ENCODE data around the gene ERVFRD-1. TPM values are rescaled to one million over a fixed set of nuclear protein-coding genes. Genes with fewer than 3 reads are reported as not detected.
A peak's percentile ranks its signal among the peaks of the same experiment; 100 is the strongest.

The ERVFRD-1 gene, protein sequence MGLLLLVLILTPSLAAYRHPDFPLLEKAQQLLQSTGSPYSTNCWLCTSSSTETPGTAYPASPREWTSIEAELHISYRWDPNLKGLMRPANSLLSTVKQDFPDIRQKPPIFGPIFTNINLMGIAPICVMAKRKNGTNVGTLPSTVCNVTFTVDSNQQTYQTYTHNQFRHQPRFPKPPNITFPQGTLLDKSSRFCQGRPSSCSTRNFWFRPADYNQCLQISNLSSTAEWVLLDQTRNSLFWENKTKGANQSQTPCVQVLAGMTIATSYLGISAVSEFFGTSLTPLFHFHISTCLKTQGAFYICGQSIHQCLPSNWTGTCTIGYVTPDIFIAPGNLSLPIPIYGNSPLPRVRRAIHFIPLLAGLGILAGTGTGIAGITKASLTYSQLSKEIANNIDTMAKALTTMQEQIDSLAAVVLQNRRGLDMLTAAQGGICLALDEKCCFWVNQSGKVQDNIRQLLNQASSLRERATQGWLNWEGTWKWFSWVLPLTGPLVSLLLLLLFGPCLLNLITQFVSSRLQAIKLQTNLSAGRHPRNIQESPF
- total RNA-seq = 0.04 TPM
- under 1 TPM; 0.04 to 0.39 (median 0.11) TPM for polyA plus RNA-seq (ENCODE audit: insufficient read depth in 1 of 8, insufficient read length in 8 of 8, low replicate concordance in 1 of 8)
- long read RNA-seq, donor 1 = 0 reads
- long read RNA-seq, donor 2 = 0 reads
- long read RNA-seq, donor 3, partial matches to known transcripts = 5 of 5 reads
- long read RNA-seq, donor 3, other reads (novel, unspliced or antisense) = 0 of 5 reads
- long read RNA-seq, donor 4 = 0 reads
- long read RNA-seq, donor 5 = 0 reads
- long read RNA-seq, donor 6 = 0 reads
- long read RNA-seq, donor 7, partial matches to known transcripts = 0 of 1 reads
- long read RNA-seq, donor 7, other reads (novel, unspliced or antisense) = 0 of 1 reads
- long read RNA-seq, donor 8 = 0 reads
- long read RNA-seq, donor 9 = 0 reads
- long read RNA-seq, donor 10 = 0 reads
- long read RNA-seq, donor 11, partial matches to known transcripts = 0 of 1 reads
- long read RNA-seq, donor 11, other reads (novel, unspliced or antisense) = 0 of 1 reads

DNA sequence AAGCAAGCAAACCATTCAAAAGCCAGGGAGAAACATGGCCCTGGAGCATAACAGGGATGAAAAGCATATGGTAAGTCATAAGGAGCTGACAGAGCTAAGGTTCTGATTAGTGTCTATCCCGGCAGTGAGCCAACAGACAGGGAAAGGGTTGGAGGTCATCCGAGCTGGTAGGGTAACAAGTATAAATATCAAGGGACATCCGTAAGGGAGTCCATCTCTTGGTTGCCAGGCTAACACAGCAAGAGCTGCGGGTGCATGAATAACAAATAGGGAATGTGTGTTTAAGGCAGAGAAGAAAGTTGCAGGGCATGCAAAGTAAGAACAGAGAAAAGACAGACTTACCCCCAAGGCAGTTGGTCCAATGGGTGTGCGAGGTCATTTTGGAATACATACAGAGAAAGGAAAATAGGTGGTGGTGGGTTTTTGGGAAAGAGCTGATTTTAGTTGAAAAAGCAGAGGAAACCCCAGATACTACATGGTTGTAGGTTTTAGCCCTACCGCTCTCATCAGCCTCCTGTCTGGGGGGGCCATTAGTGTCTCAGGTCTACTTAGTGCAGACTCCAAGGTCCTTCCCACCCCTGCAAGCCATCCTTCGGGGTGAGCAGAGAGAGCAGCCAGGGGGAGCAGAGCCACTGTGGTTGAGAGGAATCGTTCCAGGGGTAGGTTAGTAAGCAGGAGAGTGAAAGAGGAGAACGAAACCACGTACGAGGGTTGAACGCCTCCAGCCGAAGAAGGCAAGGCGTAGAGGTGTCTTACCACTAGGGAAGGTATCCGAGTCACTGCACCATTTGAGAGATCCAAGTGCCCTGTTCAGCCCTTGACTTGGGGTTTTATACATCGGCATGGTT lies at the start of gene ERVFRD-1:
ERVFRD-1 (minus strand) TSS at position 805 of the 848 bp plus-strand sequence. CDS start 6,415 bp downstream, outside the sequence.
- Histone ChIP-seq H3K4me1 (ENCODE audit: control insufficient read depth, insufficient read depth, low read length) (no peaks in the 10 kb centered on the region), H3K9me3 (replicated peaks; ENCODE audit: control insufficient read depth, low read depth, low read length) (no peaks in the 10 kb centered on the region), H3K4me3 (ENCODE audit: low read length) (no peak within 1 kb of the TSS), H3K27ac (ENCODE audit: low read length) (no peak within 1 kb of the TSS), H3K36me3 (ENCODE audit: control insufficient read depth, insufficient read depth, low read length) (no peaks in the 10 kb centered on the region), H3K27me3 (ENCODE audit: control insufficient read depth, insufficient read depth, low read length) (no peaks in the 10 kb centered on the region)
- WGBS (ENCODE audit: insufficient coverage) = 86% methylated on average over 13 of the region's 16 CpGs
- no peak for DNase-seq

DNA sequence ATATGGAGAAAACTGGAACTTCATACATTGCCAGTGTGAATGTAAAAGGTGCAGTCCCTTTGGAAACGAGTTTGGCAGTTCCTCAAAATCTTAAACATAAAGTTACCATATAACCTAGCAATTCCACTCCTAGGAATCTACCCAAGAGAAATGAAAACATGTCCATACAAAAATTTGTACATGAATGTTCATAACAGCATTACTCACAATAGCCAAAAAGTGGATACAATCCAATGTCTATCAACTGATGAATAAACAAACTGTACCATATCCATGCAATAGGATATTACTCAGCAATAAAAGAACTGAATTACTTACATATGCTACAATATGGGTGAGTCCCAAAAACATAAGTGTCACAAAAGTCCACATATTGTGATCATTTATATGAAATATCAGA lies 48.7 kb upstream of the ERVFRD-1 start:
- no peak overlapping the region for H3K4me3 ChIP-seq (ENCODE audit: low read length)
- no peak overlapping the region for H3K27ac ChIP-seq (ENCODE audit: low read length)
- no peaks in the 10 kb centered on the region for H3K4me1 ChIP-seq (ENCODE audit: control insufficient read depth, insufficient read depth, low read length)
- H3K9me3 ChIP-seq (replicated peaks; ENCODE audit: control insufficient read depth, low read depth, low read length) = no peaks in the 10 kb centered on the region
- no CpG with 5 or more reads among the region's 1 CpG for WGBS (ENCODE audit: insufficient coverage)
- H3K36me3 ChIP-seq (ENCODE audit: control insufficient read depth, insufficient read depth, low read length) = no peaks in the 10 kb centered on the region
- H3K27me3 ChIP-seq (ENCODE audit: control insufficient read depth, insufficient read depth, low read length) = no peaks in the 10 kb centered on the region
- no peak for DNase-seq

DNA sequence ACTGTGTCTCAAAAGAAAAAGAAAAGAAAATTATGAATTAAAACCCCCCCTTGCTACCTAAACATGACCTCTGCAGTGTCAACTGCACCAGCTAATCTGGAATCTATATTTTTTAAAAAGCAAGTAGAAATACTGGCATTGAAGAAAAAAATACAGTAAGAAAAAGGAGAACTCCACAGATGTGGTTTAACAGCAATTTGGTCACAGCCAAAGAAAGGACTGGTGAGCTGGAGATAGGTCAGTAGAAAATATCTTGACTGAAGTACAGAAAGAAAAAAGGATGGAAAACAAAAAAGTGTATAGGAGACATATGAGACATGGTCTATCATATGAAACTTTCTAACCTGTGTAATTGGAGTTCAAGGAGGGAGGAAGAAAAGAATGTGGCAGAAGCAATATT lies 44.1 kb upstream of the ERVFRD-1 start:
- no peak for DNase-seq
- Histone ChIP-seq H3K36me3 (ENCODE audit: control insufficient read depth, insufficient read depth, low read length) (no peaks in the 10 kb centered on the region), H3K4me3 (ENCODE audit: low read length) (no peak overlapping the region), H3K27me3 (ENCODE audit: control insufficient read depth, insufficient read depth, low read length) (no peaks in the 10 kb centered on the region), H3K9me3 (replicated peaks; ENCODE audit: control insufficient read depth, low read depth, low read length) (no peaks in the 10 kb centered on the region), H3K27ac (ENCODE audit: low read length) (no peak overlapping the region), H3K4me1 (ENCODE audit: control insufficient read depth, insufficient read depth, low read length) (no peaks in the 10 kb centered on the region)

DNA sequence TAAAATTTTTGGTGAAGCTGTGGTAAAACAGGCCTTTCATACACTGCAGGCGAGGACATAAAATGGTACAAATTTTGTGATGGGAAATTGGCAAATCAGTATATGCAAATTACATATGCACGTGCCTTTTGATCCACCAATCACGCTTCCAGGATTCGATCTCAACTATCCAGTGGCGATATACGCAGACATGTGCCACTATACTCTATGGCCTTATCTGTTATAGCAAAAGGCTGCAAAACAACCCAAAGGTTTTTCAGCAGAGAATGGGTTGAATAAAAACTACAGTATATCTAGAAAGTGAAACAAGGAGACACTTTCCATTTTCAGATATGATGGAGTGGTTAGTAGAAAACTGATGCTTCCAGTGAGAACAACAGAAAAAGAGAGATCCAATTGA lies 41.9 kb upstream of the ERVFRD-1 start:
- Histone ChIP-seq H3K36me3 (ENCODE audit: control insufficient read depth, insufficient read depth, low read length) (no peaks in the 10 kb centered on the region), H3K4me3 (ENCODE audit: low read length) (no peak overlapping the region), H3K27me3 (ENCODE audit: control insufficient read depth, insufficient read depth, low read length) (no peaks in the 10 kb centered on the region), H3K9me3 (replicated peaks; ENCODE audit: control insufficient read depth, low read depth, low read length) (no peaks in the 10 kb centered on the region), H3K27ac (ENCODE audit: low read length) (no peak overlapping the region), H3K4me1 (ENCODE audit: control insufficient read depth, insufficient read depth, low read length) (no peaks in the 10 kb centered on the region)
- no peak for DNase-seq
- WGBS (ENCODE audit: insufficient coverage) = 100% methylated on average over 1 of the region's 6 CpGs

DNA sequence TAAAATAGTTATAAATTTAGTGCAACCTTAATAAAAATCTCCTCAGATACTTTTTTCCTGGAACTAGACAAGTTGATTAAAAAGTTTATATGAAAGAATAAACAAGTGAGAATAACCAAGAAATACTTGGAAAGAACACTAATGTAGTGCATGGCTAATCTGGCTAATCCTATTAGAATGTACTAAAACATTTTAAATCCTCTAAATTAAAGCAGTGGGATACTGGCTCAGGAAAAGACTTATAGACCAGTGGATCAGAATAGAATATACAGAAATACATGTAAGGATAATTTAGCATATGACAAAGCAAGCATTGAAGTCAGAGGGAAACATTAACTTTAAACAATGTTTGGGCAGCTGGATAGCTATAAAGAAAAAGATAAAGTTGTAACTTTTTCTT lies 41.1 kb upstream of the ERVFRD-1 start:
- Histone ChIP-seq H3K4me1 (ENCODE audit: control insufficient read depth, insufficient read depth, low read length) (no peaks in the 10 kb centered on the region), H3K36me3 (ENCODE audit: control insufficient read depth, insufficient read depth, low read length) (no peaks in the 10 kb centered on the region), H3K4me3 (ENCODE audit: low read length) (no peak overlapping the region), H3K27ac (ENCODE audit: low read length) (no peak overlapping the region), H3K9me3 (replicated peaks; ENCODE audit: control insufficient read depth, low read depth, low read length) (no peaks in the 10 kb centered on the region), H3K27me3 (ENCODE audit: control insufficient read depth, insufficient read depth, low read length) (no peaks in the 10 kb centered on the region)
- DNase-seq = no peak

DNA sequence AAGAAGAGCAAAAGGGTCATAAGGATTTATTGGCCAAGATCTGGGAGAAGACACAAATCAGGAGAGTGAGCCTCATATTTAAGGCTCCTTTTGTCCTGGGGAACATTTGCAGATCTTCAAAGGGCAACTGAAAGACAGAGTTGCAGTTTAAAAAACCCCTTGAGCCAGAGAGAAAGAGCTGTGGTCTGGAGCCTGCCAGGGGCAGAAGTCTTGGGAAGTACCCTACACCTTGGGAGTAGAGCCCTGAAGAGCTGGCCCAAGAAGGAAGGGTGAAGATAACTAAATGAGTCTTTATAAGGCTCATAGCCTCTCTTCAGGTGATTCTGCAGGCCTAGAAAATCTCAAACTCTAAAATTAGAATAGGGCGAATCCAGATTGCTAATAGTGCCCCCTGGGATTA lies 40.0 kb upstream of the ERVFRD-1 start:
- WGBS (ENCODE audit: insufficient coverage) = no CpG with 5 or more reads among the region's 1 CpG

DNA sequence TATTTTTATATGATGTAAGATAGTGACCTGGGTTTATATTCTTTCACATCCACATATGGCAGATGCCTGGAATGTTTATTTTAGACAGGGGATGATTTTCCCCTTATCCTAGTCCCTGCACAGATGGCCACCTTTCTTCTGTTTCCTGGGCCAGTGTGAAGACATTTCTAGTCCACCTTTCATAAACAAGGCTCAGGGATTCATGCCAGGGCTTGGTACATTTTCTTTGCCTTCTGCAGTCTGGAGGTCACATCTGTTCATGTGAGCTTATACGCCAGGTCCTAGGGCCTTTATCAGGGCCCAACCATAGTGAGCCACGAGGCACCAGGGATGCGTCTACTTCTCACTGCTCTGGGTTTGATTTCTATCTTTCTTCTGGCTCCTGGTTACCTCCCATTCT lies 38.0 kb upstream of the ERVFRD-1 start:
- 86% methylated on average over 1 of the region's 3 CpGs for WGBS (ENCODE audit: insufficient coverage)
- H3K27me3 ChIP-seq (ENCODE audit: control insufficient read depth, insufficient read depth, low read length) = no peaks in the 10 kb centered on the region
- H3K4me3 ChIP-seq (ENCODE audit: low read length) = no peak overlapping the region
- no peaks in the 10 kb centered on the region for H3K4me1 ChIP-seq (ENCODE audit: control insufficient read depth, insufficient read depth, low read length)
- H3K9me3 ChIP-seq (replicated peaks; ENCODE audit: control insufficient read depth, low read depth, low read length) = no peaks in the 10 kb centered on the region
- H3K27ac ChIP-seq (ENCODE audit: low read length) = no peak overlapping the region
- H3K36me3 ChIP-seq (ENCODE audit: control insufficient read depth, insufficient read depth, low read length) = no peaks in the 10 kb centered on the region
- DNase-seq = no peak

More for the DNA sequence above, 40.0 kb upstream of the ERVFRD-1 start:
- H3K4me1 ChIP-seq (ENCODE audit: control insufficient read depth, insufficient read depth, low read length) = no peaks in the 10 kb centered on the region
- DNase-seq = no peak
- H3K27me3 ChIP-seq (ENCODE audit: control insufficient read depth, insufficient read depth, low read length) = no peaks in the 10 kb centered on the region
- no peak overlapping the region for H3K27ac ChIP-seq (ENCODE audit: low read length)
- no peak overlapping the region for H3K4me3 ChIP-seq (ENCODE audit: low read length)
- no peaks in the 10 kb centered on the region for H3K36me3 ChIP-seq (ENCODE audit: control insufficient read depth, insufficient read depth, low read length)
- no peaks in the 10 kb centered on the region for H3K9me3 ChIP-seq (replicated peaks; ENCODE audit: control insufficient read depth, low read depth, low read length)

DNA sequence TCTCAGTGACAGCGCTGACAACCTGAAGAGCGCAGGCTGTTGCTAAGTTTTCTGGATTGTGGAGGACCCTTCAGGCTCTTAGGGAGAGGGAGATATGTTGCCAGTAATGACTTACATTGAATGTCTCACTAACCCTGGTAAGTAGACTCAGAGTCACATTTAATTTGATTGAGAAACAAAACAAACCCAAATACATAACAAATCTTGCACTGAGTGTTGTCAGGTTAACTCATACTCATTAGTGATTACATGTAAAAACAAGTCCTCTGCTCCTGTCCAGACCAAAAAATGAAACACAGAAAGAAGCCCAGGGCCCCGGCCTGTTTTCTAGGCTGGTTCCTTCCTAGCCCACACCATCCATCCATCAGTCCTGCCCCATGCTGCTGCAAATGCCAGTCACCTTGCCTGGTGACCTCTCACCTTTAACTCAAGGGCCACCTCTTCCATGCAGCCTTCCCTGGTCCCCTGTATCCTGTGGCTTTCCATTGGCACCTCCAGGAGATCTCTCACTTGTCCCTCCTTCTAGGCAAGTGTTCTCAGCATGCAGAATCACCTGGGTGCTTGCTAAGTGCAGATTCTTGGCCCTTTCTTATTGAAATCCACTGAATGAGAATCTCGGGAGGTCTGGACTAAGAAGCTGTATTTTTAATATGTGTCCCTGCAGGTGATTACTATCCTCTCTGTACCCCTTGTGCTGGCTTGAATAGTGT lies 34.7 kb upstream of the ERVFRD-1 start:
- no peaks in the 10 kb centered on the region for H3K36me3 ChIP-seq (ENCODE audit: control insufficient read depth, insufficient read depth, low read length)
- no peaks in the 10 kb centered on the region for H3K27me3 ChIP-seq (ENCODE audit: control insufficient read depth, insufficient read depth, low read length)
- H3K4me3 ChIP-seq (ENCODE audit: low read length) = no peak overlapping the region
- H3K27ac ChIP-seq (ENCODE audit: low read length) = no peak overlapping the region
- no peaks in the 10 kb centered on the region for H3K9me3 ChIP-seq (replicated peaks; ENCODE audit: control insufficient read depth, low read depth, low read length)
- no peaks in the 10 kb centered on the region for H3K4me1 ChIP-seq (ENCODE audit: control insufficient read depth, insufficient read depth, low read length)
- no peak for DNase-seq
- 83% methylated on average over 3 of the region's 4 CpGs for WGBS (ENCODE audit: insufficient coverage)

DNA sequence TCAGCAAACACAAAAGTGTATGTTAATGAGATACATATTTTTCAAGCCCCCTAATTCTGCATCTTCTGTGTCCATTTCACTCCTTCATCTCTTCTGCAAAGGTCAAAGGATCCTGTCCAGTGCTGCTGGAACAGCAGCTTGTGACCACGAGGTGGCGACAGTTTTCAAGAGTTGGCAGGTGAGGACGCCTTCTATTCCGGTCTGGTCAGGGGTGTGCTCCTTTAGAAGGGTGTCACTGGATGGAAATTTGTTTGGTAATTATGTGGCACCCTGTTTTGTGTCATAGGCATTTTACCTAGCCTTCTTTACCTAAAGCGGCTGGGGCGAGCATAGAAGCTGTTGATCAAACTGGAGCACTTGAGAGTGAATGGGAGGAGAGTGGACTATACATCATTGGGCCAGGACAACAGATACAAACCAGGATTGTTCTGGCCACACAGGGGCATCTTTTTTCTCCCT lies 32.9 kb upstream of the ERVFRD-1 start:
- DNase-seq = peak; percentile 80
- WGBS (ENCODE audit: insufficient coverage) = 0% methylated on average over 3 of the region's 6 CpGs
- H3K36me3 ChIP-seq (ENCODE audit: control insufficient read depth, insufficient read depth, low read length) = no peaks in the 10 kb centered on the region

More for the DNA sequence above, 32.9 kb upstream of the ERVFRD-1 start:
- H3K4me3 ChIP-seq (ENCODE audit: low read length) = no peak overlapping the region
- H3K27me3 ChIP-seq (ENCODE audit: control insufficient read depth, insufficient read depth, low read length) = no peaks in the 10 kb centered on the region
- H3K27ac ChIP-seq (ENCODE audit: low read length) = no peak overlapping the region
- H3K9me3 ChIP-seq (replicated peaks; ENCODE audit: control insufficient read depth, low read depth, low read length) = no peaks in the 10 kb centered on the region
- no peaks in the 10 kb centered on the region for H3K4me1 ChIP-seq (ENCODE audit: control insufficient read depth, insufficient read depth, low read length)
